ENCODE measurements around the gene NR2E1. TPM values are rescaled to one million over a fixed set of nuclear protein-coding genes. Genes with fewer than 3 reads are reported as not detected.

Gene NR2E1
- polyA plus RNA-seq, 1 donor (not counting 4 experiments of a cell fraction or from before 2014, with no cell fraction given): 0.04 TPM

GRCh38 chr6:108164543-108164814, 1.3 kb upstream of the NR2E1 start:
- no peak for FAIRE-seq

GRCh38 chr6:108164815-108165706, 761 bp upstream of the NR2E1 start:
- peaks cover 97% of the 10 kb centered on the region for H3K27me3 ChIP-seq (ENCODE audit: control insufficient read depth, extremely low read depth, insufficient read depth, low read length)
- no peak overlapping the region for H3K27ac ChIP-seq (ENCODE audit: control insufficient read depth, insufficient read depth, low read length)
- DNase-seq (ENCODE audit: low read depth, low spot score) (no peak), FAIRE-seq (no peak)
- no peaks in the 10 kb centered on the region for H4K20me1 ChIP-seq (ENCODE audit: control insufficient read depth, extremely low read depth, insufficient read depth, low read length)
- peak overlapping the region; percentile 80 for H3K4me2 ChIP-seq (ENCODE audit: control insufficient read depth, extremely low read depth, insufficient read depth, low read depth, low read length)
- no peak overlapping the region for H3K9ac ChIP-seq (ENCODE audit: control insufficient read depth, extremely low read depth, insufficient read depth, low read length)
- H3K4me1 ChIP-seq (ENCODE audit: control insufficient read depth, extremely low read depth, insufficient read depth, low read length): peaks cover 33% of the 10 kb centered on the region
- H3K9me3 ChIP-seq (ENCODE audit: control insufficient read depth, low read depth, low read length): no peaks in the 10 kb centered on the region
- no peaks in the 10 kb centered on the region for H3K36me3 ChIP-seq (ENCODE audit: control insufficient read depth in 2 of 2, extremely low read depth in 1 of 2, insufficient read depth in 2 of 2, low read length in 2 of 2)
- H3K79me2 ChIP-seq (ENCODE audit: control insufficient read depth, insufficient read depth, low read length): no peaks in the 10 kb centered on the region
- no peak overlapping the region for H2AFZ ChIP-seq (ENCODE audit: control insufficient read depth, low read length)
- H3K9me1 ChIP-seq (ENCODE audit: control insufficient read depth, extremely low read depth, insufficient read depth, low read length): no peaks in the 10 kb centered on the region
- peak overlapping the region in 2 of 3 experiments; percentile 40 to 61 for H3K4me3 ChIP-seq (ENCODE audit: control insufficient read depth in 2 of 3, extremely low read depth in 1 of 3, insufficient read depth in 2 of 3, low read depth in 1 of 3, low read length in 3 of 3)
- no peak for TF ChIP-seq CTCF (optimal IDR thresholded peaks at IDR 0.05 in 1 of 3, IDR thresholded peaks at IDR 0.05 in 1 of 3, conservative IDR thresholded peaks at IDR 0.05 in 1 of 3; ENCODE audit: extremely low read depth in 1 of 3, insufficient read depth in 2 of 3, low read length in 3 of 3)
- peak; percentile 89 for TF ChIP-seq EZH2 (IDR thresholded peaks at IDR 0.05; ENCODE audit: low read length)
- dilution Hi-C loops (cut with MboI; ENCODE audit: extremely low pct_ligation_motif_present, low sequenced_read_pairs): no loop called here

More at GRCh38 chr6:108164543-108164814, 1.3 kb upstream of the NR2E1 start:
- H3K79me2 ChIP-seq (ENCODE audit: control insufficient read depth, insufficient read depth, low read length): no peaks in the 10 kb centered on the region
- no peak for DNase-seq (ENCODE audit: low read depth, low spot score)
- no peak overlapping the region for H3K9ac ChIP-seq (ENCODE audit: control insufficient read depth, extremely low read depth, insufficient read depth, low read length)
- peaks cover 95% of the 10 kb centered on the region for H3K27me3 ChIP-seq (ENCODE audit: control insufficient read depth, extremely low read depth, insufficient read depth, low read length)
- no peaks in the 10 kb centered on the region for H4K20me1 ChIP-seq (ENCODE audit: control insufficient read depth, extremely low read depth, insufficient read depth, low read length)
- no peaks in the 10 kb centered on the region for H3K9me1 ChIP-seq (ENCODE audit: control insufficient read depth, extremely low read depth, insufficient read depth, low read length)
- no peaks in the 10 kb centered on the region for H3K36me3 ChIP-seq (ENCODE audit: control insufficient read depth in 2 of 2, extremely low read depth in 1 of 2, insufficient read depth in 2 of 2, low read length in 2 of 2)
- H2AFZ ChIP-seq (ENCODE audit: control insufficient read depth, low read length): no peak overlapping the region
- no peaks in the 10 kb centered on the region for H3K9me3 ChIP-seq (ENCODE audit: control insufficient read depth, low read depth, low read length)
- dilution Hi-C loops (cut with MboI; ENCODE audit: extremely low pct_ligation_motif_present, low sequenced_read_pairs): no loop called here
- H3K4me2 ChIP-seq (ENCODE audit: control insufficient read depth, extremely low read depth, insufficient read depth, low read depth, low read length): peak overlapping the region; percentile 39
- TF ChIP-seq EZH2 (IDR thresholded peaks at IDR 0.05; ENCODE audit: low read length) (peak; percentile 27), CTCF (optimal IDR thresholded peaks at IDR 0.05 in 1 of 3, IDR thresholded peaks at IDR 0.05 in 1 of 3, conservative IDR thresholded peaks at IDR 0.05 in 1 of 3; ENCODE audit: extremely low read depth in 1 of 3, insufficient read depth in 2 of 3, low read length in 3 of 3) (no peak)
- H3K4me3 ChIP-seq (ENCODE audit: control insufficient read depth in 2 of 3, extremely low read depth in 1 of 3, insufficient read depth in 2 of 3, low read depth in 1 of 3, low read length in 3 of 3): peak overlapping the region in 1 of 3 experiments; percentile 5
- H3K4me1 ChIP-seq (ENCODE audit: control insufficient read depth, extremely low read depth, insufficient read depth, low read length): peaks cover 33% of the 10 kb centered on the region
- no peak overlapping the region for H3K27ac ChIP-seq (ENCODE audit: control insufficient read depth, insufficient read depth, low read length)

Measured in keratinocyte (primary cell).